ENCODE data around the gene GNAI3. TPM values are rescaled to one million over a fixed set of nuclear protein-coding genes. Genes with fewer than 3 reads are reported as not detected.

GNAI3 gene
- total RNA-seq, 1 experiment from 2014 or later = 6.4 TPM

DNA sequence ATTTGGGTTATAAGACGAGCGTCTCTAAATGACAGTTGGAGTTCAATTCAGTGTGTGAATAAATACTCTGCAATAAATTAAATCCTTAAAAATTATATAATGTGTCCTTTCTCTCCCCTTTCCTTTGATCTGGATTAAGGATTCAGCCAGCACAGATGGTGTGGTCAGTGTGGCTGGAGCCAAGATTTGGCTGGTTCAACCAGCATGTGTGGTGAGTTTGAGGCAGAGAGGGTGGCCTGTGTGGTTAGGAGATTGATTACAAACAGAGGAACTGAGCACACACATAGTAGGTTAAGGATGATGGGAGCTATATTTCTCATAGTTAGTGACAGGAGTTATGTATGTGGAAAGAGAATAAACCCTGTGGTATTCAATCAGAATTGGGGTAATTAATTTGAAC, 24.7 kb upstream of the GNAI3 start:
- no TSS peak for BruUV-seq (replicated peaks)
- intact Hi-C loops (cut with micrococcal nuclease; ENCODE audit: unreplicated experiment) = no loop called here
- Mint-ChIP-seq H3K27ac (ENCODE audit: unreplicated experiment) (no peak overlapping the region), H3K9me3 (ENCODE audit: unreplicated experiment) (no peaks in the 10 kb centered on the region), H3K4me3 (ENCODE audit: unreplicated experiment) (no peak overlapping the region), H3K36me3 (ENCODE audit: insufficient read depth, unreplicated experiment) (no peaks in the 10 kb centered on the region), H3K27me3 (ENCODE audit: insufficient read depth, unreplicated experiment) (peaks cover 18% of the 10 kb centered on the region), H3K4me1 (ENCODE audit: low read depth, unreplicated experiment) (no peaks in the 10 kb centered on the region)
- H3K36me3 ChIP-seq (ENCODE audit: control insufficient read depth, insufficient read depth, low read length) = no peaks in the 10 kb centered on the region
- POLR2A ChIA-PET = no interaction called here
- no peaks in the 10 kb centered on the region for H3K27me3 ChIP-seq (replicated peaks; ENCODE audit: control insufficient read depth, insufficient read depth, low read length)
- CTCF ChIA-PET = no interaction called here
- H3K4me3 ChIP-seq (ENCODE audit: low read depth, low read length) = no peak overlapping the region
- no peaks in the 10 kb centered on the region for H3K4me1 ChIP-seq
- no peaks in the 10 kb centered on the region for H3K9me3 ChIP-seq
- no peak for DNase-seq
- TF ChIP-seq, protein P1, sequence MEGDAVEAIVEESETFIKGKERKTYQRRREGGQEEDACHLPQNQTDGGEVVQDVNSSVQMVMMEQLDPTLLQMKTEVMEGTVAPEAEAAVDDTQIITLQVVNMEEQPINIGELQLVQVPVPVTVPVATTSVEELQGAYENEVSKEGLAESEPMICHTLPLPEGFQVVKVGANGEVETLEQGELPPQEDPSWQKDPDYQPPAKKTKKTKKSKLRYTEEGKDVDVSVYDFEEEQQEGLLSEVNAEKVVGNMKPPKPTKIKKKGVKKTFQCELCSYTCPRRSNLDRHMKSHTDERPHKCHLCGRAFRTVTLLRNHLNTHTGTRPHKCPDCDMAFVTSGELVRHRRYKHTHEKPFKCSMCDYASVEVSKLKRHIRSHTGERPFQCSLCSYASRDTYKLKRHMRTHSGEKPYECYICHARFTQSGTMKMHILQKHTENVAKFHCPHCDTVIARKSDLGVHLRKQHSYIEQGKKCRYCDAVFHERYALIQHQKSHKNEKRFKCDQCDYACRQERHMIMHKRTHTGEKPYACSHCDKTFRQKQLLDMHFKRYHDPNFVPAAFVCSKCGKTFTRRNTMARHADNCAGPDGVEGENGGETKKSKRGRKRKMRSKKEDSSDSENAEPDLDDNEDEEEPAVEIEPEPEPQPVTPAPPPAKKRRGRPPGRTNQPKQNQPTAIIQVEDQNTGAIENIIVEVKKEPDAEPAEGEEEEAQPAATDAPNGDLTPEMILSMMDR (IDR thresholded peaks at IDR 0.05; ENCODE audit: insufficient read depth in 1 of 2, low read depth in 1 of 2, low read length in 1 of 2, severe bottlenecking in 1 of 2, unreplicated experiment in 1 of 2) = no peak

DNA sequence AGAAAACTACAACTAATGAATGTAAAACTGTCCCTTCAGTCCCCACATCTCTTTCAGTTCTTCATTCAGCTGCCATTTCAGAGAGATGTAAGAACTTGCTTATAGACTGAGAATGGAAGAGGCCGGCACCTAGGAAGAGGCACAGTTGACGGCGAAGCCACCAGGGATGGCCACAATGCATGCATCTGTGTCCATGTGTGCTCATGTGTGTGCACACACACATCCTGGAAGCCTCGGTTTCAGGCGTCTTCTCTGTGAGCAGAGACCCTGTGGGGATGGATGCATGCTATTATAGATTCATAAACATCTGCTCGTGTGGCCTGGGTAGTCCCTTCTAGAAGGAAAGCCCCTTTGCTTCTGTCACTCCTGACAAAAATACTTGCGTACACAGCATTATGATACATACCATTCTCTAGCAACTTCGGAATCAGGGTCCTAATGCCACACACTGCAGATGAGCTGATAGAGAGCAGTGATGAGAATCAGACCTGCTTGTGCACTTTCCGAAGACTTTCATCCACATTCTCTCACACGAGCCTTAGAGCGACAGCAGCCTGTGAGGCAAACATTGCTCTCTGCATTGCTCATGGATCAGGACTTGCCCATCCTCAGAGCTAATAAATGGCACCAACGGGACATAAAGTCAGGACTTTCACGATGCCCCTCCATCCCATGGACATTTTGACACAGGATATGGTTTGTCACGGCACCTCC, 21.2 kb upstream of the GNAI3 start:
- Histone ChIP-seq H3K9me3 (no peaks in the 10 kb centered on the region), H3K36me3 (ENCODE audit: control insufficient read depth, insufficient read depth, low read length) (no peaks in the 10 kb centered on the region), H3K4me1 (no peaks in the 10 kb centered on the region), H3K4me3 (ENCODE audit: low read depth, low read length) (no peak overlapping the region), H3K27me3 (replicated peaks; ENCODE audit: control insufficient read depth, insufficient read depth, low read length) (no peaks in the 10 kb centered on the region)
- intact Hi-C loops (cut with micrococcal nuclease; ENCODE audit: unreplicated experiment) = no loop called here
- TF ChIP-seq, protein P1 (IDR thresholded peaks at IDR 0.05; ENCODE audit: insufficient read depth in 1 of 2, low read depth in 1 of 2, low read length in 1 of 2, severe bottlenecking in 1 of 2, unreplicated experiment in 1 of 2) = no peak
- no peak for DNase-seq
- Mint-ChIP-seq H3K27ac (ENCODE audit: unreplicated experiment) (no peak overlapping the region), H3K36me3 (ENCODE audit: insufficient read depth, unreplicated experiment) (no peaks in the 10 kb centered on the region), H3K9me3 (ENCODE audit: unreplicated experiment) (no peaks in the 10 kb centered on the region), H3K4me3 (ENCODE audit: unreplicated experiment) (no peak overlapping the region), H3K4me1 (ENCODE audit: low read depth, unreplicated experiment) (no peaks in the 10 kb centered on the region), H3K27me3 (ENCODE audit: insufficient read depth, unreplicated experiment) (peaks cover 17% of the 10 kb centered on the region)
- POLR2A ChIA-PET = no interaction called here
- no TSS peak for BruUV-seq (replicated peaks)
- CTCF ChIA-PET = no interaction called here

DNA sequence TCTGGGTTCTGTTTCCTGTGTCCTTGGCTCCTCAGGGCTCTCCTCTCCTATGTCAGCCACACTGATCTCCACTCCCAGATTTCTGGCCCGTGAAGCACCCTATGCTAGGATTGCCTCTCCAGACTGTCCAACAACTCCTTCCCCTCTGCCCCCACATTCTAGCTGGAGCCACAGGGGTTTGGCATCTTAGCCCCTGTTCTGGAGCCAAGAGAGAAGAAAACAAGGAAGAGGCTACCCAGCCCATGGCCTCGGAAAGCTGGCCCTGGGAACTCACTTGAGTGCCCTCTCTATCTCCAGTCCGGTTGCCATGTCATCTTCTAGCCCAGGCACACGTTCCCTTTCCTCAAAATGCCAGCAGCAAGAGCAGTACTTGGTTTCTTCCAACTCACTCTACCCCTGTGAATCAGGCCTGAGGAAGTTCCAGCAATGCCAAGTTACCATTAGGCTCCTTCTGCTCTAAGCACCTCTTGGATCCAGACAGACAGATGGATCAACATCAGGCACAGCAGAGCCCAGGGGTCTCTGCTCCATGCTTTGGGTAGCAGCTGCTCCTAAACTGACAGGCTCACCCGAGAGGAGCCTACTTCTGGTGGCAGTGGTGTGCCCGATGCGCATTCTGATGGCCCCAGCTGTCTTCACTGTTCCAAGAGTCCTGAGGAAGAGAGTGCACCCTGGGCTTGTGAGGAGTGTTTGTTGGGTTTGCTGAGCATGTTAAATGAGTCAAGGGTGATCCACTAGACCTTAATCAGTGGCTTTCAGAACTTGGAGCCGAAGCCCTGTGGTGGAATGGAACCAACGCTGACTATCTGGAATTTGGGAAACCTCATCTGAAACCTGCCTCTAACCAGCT, 20.3 kb upstream of the GNAI3 start:
- Mint-ChIP-seq H3K27ac (ENCODE audit: unreplicated experiment) (no peak overlapping the region), H3K9me3 (ENCODE audit: unreplicated experiment) (no peaks in the 10 kb centered on the region), H3K36me3 (ENCODE audit: insufficient read depth, unreplicated experiment) (no peaks in the 10 kb centered on the region), H3K4me3 (ENCODE audit: unreplicated experiment) (no peak overlapping the region), H3K4me1 (ENCODE audit: low read depth, unreplicated experiment) (no peaks in the 10 kb centered on the region), H3K27me3 (ENCODE audit: insufficient read depth, unreplicated experiment) (peaks cover 11% of the 10 kb centered on the region)
- POLR2A ChIA-PET = no interaction called here
- no peak overlapping the region for H3K4me3 ChIP-seq (ENCODE audit: low read depth, low read length)
- H3K4me1 ChIP-seq = no peaks in the 10 kb centered on the region; the same call in 1 of the 2 replicates
- intact Hi-C loops (cut with micrococcal nuclease; ENCODE audit: unreplicated experiment) = no loop called here
- no peaks in the 10 kb centered on the region for H3K9me3 ChIP-seq
- DNase-seq = no peak
- no peaks in the 10 kb centered on the region for H3K27me3 ChIP-seq (replicated peaks; ENCODE audit: control insufficient read depth, insufficient read depth, low read length)
- CTCF ChIA-PET = interaction anchor here (0.5 to 6.3 kb wide), 3 partner anchors 33 to 209 kb away, joined by 3 to 131 read pairs (median 4); partner anchors contain the start of gene CYB561D1
- H3K36me3 ChIP-seq (ENCODE audit: control insufficient read depth, insufficient read depth, low read length) = no peaks in the 10 kb centered on the region
- TF ChIP-seq, protein P1 (IDR thresholded peaks at IDR 0.05; ENCODE audit: insufficient read depth in 1 of 2, low read depth in 1 of 2, low read length in 1 of 2, severe bottlenecking in 1 of 2, unreplicated experiment in 1 of 2) = no peak
- BruUV-seq (replicated peaks) = no TSS peak

All from Caco-2 (cell line).